Measurements from ENCODE around the gene RGPD6.
"Not testable (repeated sequence)": the region's sequence is repeated elsewhere in the genome, so short reads cannot be mapped to it uniquely, and the experiment has no call there.

The RGPD6 gene

GRCh38 chr2:110576763-110577416 lies at the start of gene RGPD6:
Gene RGPD6, minus strand, starts transcription at chr2:110577222. Its CDS starts 198 bp downstream, at chr2:110577024.
- DNase-seq, result not testable (repeated sequence)

- not testable (repeated sequence) for DNase-seq
Observed at GRCh38 chr2:110619326-110619939, 42.4 kb upstream of the RGPD6 start.

- not testable (repeated sequence) for DNase-seq
Observed at GRCh38 chr2:110613927-110614326, 36.9 kb upstream of the RGPD6 start.

- not testable (repeated sequence) for DNase-seq
Observed at GRCh38 chr2:110610613-110611250, 33.7 kb upstream of the RGPD6 start.

- DNase-seq, result not testable (repeated sequence)
Observed at GRCh38 chr2:110609843-110610612, 33.0 kb upstream of the RGPD6 start.

- DNase-seq, result not testable (repeated sequence)
Observed at GRCh38 chr2:110608788-110609502, 31.9 kb upstream of the RGPD6 start.

GRCh38 chr2:110605057-110605456 lies 28.0 kb upstream of the RGPD6 start:
- not testable (repeated sequence) for DNase-seq

GRCh38 chr2:110603917-110604591 lies 27.0 kb upstream of the RGPD6 start:
- not testable (repeated sequence) for DNase-seq

- not testable (repeated sequence) for DNase-seq
Observed at GRCh38 chr2:110602139-110602538, 25.1 kb upstream of the RGPD6 start.

GRCh38 chr2:110591973-110592372 lies 15.0 kb upstream of the RGPD6 start:
- DNase-seq, result not testable (repeated sequence)

GRCh38 chr2:110589677-110590330 lies 12.8 kb upstream of the RGPD6 start:
- DNase-seq, result not testable (repeated sequence)

- DNase-seq, result not testable (repeated sequence)
Observed at GRCh38 chr2:110588520-110588919, 11.5 kb upstream of the RGPD6 start.

- DNase-seq, result not testable (repeated sequence)
Observed at GRCh38 chr2:110579216-110579965, 2.4 kb upstream of the RGPD6 start.

- DNase-seq, result not testable (repeated sequence)
Observed at GRCh38 chr2:110578429-110578828, 1.4 kb upstream of the RGPD6 start.

- DNase-seq, result not testable (repeated sequence)
Observed at GRCh38 chr2:110499755-110500377, 77.2 kb downstream of the RGPD6 start.

GRCh38 chr2:110496027-110496426 lies 81.0 kb downstream of the RGPD6 start:
- not testable (repeated sequence) for DNase-seq

- not testable (repeated sequence) for DNase-seq
Observed at GRCh38 chr2:110494488-110494887, 82.5 kb downstream of the RGPD6 start.

- DNase-seq, result not testable (repeated sequence)
Observed at GRCh38 chr2:110488991-110489390, 88.0 kb downstream of the RGPD6 start.

- DNase-seq, result not testable (repeated sequence)
Observed at GRCh38 chr2:110482697-110483096, 94.3 kb downstream of the RGPD6 start.

- not testable (repeated sequence) for DNase-seq
Observed at GRCh38 chr2:110481200-110481599, 95.8 kb downstream of the RGPD6 start.
